Measurements from ENCODE around the gene SASH1.

The SASH1 gene

GRCh38 chr6:148530394-148530953, 187.8 kb downstream of the SASH1 start:
- peaks cover 4% of the 10 kb centered on the region for H3K27me3 Mint-ChIP-seq
- CTCF ChIA-PET: no interaction called here
- H3K36me3 Mint-ChIP-seq: no peaks in the 10 kb centered on the region
- H3K4me1 Mint-ChIP-seq: no peaks in the 10 kb centered on the region
- DNase-seq: no peak
- H3K4me3 Mint-ChIP-seq: no peak overlapping the region
- H3K27ac Mint-ChIP-seq: no peak overlapping the region
- no peaks in the 10 kb centered on the region for H3K9me3 Mint-ChIP-seq

DNA sequence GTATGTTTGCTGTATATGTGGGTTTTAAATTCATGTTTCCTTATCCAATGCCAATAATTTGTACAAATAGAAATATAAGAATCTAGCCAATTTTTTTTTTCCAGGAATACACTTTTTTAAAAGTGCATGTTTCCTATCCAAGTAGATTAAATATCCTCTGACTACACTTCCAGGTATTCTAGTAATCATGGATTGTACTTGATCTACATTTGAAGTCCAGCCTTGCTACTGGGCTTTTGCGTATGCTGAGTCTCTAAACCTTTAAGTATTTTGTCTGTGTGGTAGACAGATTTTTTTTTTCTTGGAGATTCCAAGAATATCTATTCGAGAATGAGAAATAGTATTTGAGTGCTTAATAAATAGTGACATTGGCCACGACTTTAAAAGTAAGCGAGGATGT, 188.3 kb downstream of the SASH1 start:
- DNase-seq: no peak
- no peak overlapping the region for H3K4me3 Mint-ChIP-seq
- CTCF ChIA-PET: no interaction called here
- no peaks in the 10 kb centered on the region for H3K4me1 Mint-ChIP-seq
- no peak overlapping the region for H3K27ac Mint-ChIP-seq
- H3K27me3 Mint-ChIP-seq: peaks cover 4% of the 10 kb centered on the region
- no peaks in the 10 kb centered on the region for H3K9me3 Mint-ChIP-seq
- H3K36me3 Mint-ChIP-seq: no peaks in the 10 kb centered on the region

GRCh38 chr6:148532698-148533097, 190.1 kb downstream of the SASH1 start:
- H3K9me3 Mint-ChIP-seq: no peaks in the 10 kb centered on the region
- H3K4me1 Mint-ChIP-seq: no peaks in the 10 kb centered on the region
- CTCF ChIA-PET: no interaction called here
- peaks cover 4% of the 10 kb centered on the region for H3K27me3 Mint-ChIP-seq
- no peak for DNase-seq
- no peak overlapping the region for H3K4me3 Mint-ChIP-seq
- no peaks in the 10 kb centered on the region for H3K36me3 Mint-ChIP-seq
- H3K27ac Mint-ChIP-seq: no peak overlapping the region

GRCh38 chr6:148533309-148534107, 190.9 kb downstream of the SASH1 start:
- Mint-ChIP-seq H3K9me3 (no peaks in the 10 kb centered on the region), H3K27ac (no peak overlapping the region), H3K4me3 (no peak overlapping the region), H3K36me3 (no peaks in the 10 kb centered on the region), H3K27me3 (peaks cover 4% of the 10 kb centered on the region), H3K4me1 (no peaks in the 10 kb centered on the region)
- CTCF ChIA-PET: no interaction called here
- DNase-seq: no peak

DNA sequence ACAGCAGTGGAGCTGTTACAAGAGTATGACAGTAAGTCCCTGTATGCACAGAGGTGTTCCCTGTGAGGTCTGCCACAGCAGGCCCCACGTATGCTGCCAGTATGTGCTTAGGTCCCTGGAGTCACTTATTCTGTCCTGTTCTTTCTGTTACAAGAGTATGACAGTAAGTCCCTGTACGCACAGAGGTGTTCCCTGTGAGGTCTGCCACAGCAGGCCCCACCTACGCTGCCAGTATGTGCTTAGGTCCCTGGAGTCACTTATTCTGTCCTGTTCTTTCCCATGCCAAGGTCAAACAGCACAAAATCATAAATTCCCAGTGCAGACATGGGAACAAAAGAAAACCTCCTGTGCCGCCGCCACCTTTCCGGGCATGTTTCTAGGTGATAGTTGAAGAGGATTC, 192.2 kb downstream of the SASH1 start:
- H3K4me3 Mint-ChIP-seq: no peak overlapping the region
- H3K9me3 Mint-ChIP-seq: no peaks in the 10 kb centered on the region
- no peak for DNase-seq
- peaks cover 4% of the 10 kb centered on the region for H3K27me3 Mint-ChIP-seq
- no peak overlapping the region for H3K27ac Mint-ChIP-seq
- H3K4me1 Mint-ChIP-seq: no peaks in the 10 kb centered on the region
- H3K36me3 Mint-ChIP-seq: no peaks in the 10 kb centered on the region
- CTCF ChIA-PET: no interaction called here

DNA sequence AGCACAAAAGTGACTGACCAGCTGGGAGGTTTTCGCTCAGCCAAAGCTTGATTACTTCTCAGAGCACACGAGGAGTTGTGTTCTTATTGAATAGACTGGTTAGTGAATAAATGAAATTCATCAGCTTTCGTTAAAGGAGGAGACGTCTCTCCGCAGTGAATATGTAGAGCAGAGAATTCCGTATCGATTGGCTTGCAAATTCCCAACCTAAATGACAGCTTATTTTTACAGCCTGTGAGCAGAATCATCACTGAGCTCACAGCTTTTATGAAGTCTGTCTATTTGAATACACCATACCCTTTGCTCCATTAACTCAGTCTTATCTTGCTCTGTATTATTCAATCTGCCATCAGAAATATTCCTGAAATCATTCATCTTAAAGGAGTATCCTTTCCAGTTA, 192.7 kb downstream of the SASH1 start:
- CTCF ChIA-PET: no interaction called here
- no peaks in the 10 kb centered on the region for H3K9me3 Mint-ChIP-seq
- no peaks in the 10 kb centered on the region for H3K4me1 Mint-ChIP-seq
- DNase-seq: no peak
- no peaks in the 10 kb centered on the region for H3K36me3 Mint-ChIP-seq
- no peak overlapping the region for H3K4me3 Mint-ChIP-seq
- H3K27me3 Mint-ChIP-seq: peaks cover 4% of the 10 kb centered on the region
- no peak overlapping the region for H3K27ac Mint-ChIP-seq

DNA sequence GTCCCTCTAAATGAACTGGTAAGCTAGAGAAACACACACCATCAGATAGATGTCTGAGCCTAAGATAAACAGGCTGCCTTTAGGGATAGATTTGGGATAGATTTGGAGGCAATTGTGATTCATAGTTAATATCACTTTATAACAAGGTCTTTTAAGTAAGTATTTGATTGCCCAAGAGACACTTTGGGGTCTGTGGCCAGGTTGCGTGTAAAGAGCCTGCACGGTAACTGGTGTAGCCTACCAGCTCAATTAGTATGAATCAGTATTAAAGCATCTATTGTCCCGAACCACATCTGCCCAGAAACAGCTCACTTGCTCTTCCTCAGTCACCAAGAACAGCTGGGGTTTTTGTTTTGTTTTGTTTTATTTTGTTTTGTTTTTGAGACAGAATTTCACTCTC, 193.3 kb downstream of the SASH1 start:
- Mint-ChIP-seq H3K4me3 (no peak overlapping the region), H3K27ac (no peak overlapping the region), H3K27me3 (peaks cover 4% of the 10 kb centered on the region), H3K4me1 (no peaks in the 10 kb centered on the region), H3K9me3 (no peaks in the 10 kb centered on the region), H3K36me3 (no peaks in the 10 kb centered on the region)
- CTCF ChIA-PET: no interaction called here
- no peak for DNase-seq

DNA sequence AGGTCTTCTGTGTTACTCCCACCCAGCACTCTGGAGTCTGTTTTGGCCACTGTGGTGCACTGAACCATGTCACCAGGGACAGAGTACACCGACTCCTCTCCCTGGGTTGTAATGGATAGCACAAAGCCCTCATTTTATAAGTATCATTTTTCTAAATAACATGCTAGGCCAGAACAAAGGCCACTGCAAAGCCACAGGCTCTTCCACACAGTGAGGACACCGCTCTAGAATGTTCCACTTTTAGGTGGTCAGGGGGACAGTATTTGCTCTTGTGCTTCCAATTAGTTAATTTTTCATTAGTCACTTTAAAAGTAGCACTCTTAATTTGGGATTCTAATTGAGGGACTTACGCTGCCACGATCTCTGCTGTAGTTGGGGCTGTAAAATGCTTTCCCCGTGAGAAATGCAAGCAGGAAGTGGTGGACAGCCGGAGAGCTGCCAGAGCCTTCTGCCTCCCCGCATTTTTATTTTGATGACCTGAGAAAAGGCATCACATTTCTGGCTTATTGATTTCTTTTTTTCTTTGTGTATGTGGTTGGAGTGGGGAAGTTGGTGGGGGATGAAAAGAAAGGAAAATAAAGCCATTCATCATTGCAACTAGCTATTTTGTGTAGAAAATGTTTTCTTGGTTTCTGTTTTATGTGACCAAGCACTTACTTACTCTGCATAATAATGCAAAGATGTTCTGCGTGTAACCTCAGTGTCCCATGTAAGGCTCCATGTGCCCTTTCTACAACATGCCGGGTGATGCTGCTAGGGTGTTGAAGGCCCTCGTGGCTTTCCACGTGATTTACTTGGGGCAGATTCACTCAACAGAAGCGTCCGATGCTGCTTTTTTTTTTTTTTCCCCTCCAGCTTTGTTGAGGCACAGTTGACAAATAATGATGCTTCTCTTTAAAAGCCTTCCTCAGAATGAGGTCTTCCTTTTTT, 195.9 kb downstream of the SASH1 start:
- CTCF ChIA-PET: no interaction called here
- Mint-ChIP-seq H3K36me3 (no peaks in the 10 kb centered on the region), H3K4me1 (no peaks in the 10 kb centered on the region), H3K27ac (no peak overlapping the region), H3K27me3 (peaks cover 4% of the 10 kb centered on the region), H3K4me3 (no peak overlapping the region), H3K9me3 (no peaks in the 10 kb centered on the region)
- no peak for DNase-seq

DNA sequence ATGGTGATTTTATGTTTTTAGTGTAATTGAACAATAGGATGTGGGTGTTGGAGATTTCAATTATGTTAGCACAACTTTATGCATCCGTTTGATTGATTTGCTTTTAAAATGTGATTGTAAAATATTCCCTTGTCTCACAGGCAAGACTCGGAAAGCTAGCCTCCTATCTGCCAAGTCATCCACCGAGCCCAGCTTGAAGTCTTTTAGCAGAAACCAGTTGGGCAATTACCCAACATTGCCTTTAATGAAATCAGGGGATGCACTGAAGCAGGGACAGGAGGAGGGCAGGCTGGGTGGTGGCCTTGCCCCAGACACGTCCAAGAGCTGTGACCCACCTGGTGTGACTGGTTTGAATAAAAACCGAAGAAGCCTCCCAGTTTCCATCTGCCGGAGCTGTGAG, 200.9 kb downstream of the SASH1 start:
- DNase-seq: no peak
- Mint-ChIP-seq H3K27me3 (peaks cover 3% of the 10 kb centered on the region), H3K27ac (no peak overlapping the region), H3K9me3 (no peaks in the 10 kb centered on the region), H3K4me3 (no peak overlapping the region), H3K4me1 (no peaks in the 10 kb centered on the region), H3K36me3 (no peaks in the 10 kb centered on the region)
- CTCF ChIA-PET: no interaction called here

DNA sequence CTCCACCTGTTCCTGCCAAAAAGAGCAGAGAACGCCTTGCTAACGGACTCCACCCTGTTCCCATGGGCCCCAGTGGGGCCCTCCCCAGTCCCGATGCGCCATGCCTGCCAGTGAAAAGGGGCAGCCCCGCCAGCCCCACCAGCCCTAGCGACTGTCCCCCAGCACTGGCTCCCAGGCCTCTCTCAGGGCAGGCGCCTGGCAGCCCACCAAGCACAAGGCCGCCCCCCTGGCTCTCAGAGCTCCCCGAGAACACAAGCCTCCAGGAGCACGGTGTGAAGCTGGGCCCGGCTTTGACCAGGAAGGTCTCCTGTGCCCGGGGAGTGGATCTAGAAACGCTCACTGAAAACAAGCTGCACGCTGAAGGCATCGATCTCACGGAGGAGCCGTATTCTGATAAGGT, 201.8 kb downstream of the SASH1 start:
- no peaks in the 10 kb centered on the region for H3K36me3 Mint-ChIP-seq
- no peak overlapping the region for H3K4me3 Mint-ChIP-seq
- CTCF ChIA-PET: no interaction called here
- H3K4me1 Mint-ChIP-seq: no peaks in the 10 kb centered on the region
- H3K9me3 Mint-ChIP-seq: no peaks in the 10 kb centered on the region
- no peak overlapping the region for H3K27ac Mint-ChIP-seq
- no peak for DNase-seq
- H3K27me3 Mint-ChIP-seq: peaks cover 6% of the 10 kb centered on the region

DNA sequence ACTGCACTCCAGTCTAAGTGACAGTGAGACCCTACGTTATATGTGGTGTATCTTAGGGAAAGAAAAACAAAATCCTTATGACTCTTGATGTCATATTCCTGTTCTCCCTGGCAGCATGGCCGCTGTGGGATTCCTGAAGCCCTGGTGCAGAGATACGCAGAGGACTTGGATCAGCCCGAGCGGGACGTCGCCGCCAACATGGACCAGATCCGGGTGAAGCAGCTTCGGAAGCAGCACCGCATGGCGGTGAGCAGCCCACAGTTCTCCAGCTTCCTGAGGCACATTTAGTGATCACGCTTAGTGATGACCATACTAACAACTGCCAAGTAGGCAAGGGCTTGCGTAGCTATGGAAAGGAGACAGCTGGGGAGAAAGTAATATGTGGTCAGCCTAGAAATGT, 203.3 kb downstream of the SASH1 start:
- DNase-seq: no peak
- peaks cover 11% of the 10 kb centered on the region for H3K27me3 Mint-ChIP-seq
- H3K4me1 Mint-ChIP-seq: no peaks in the 10 kb centered on the region
- H3K27ac Mint-ChIP-seq: no peak overlapping the region
- H3K36me3 Mint-ChIP-seq: no peaks in the 10 kb centered on the region
- H3K4me3 Mint-ChIP-seq: no peak overlapping the region
- CTCF ChIA-PET: no interaction called here
- no peaks in the 10 kb centered on the region for H3K9me3 Mint-ChIP-seq

GRCh38 chr6:148547110-148547509, 204.5 kb downstream of the SASH1 start:
- Mint-ChIP-seq H3K27ac (no peak overlapping the region), H3K9me3 (no peaks in the 10 kb centered on the region), H3K4me3 (no peak overlapping the region), H3K36me3 (no peaks in the 10 kb centered on the region), H3K27me3 (peaks cover 14% of the 10 kb centered on the region), H3K4me1 (no peaks in the 10 kb centered on the region)
- CTCF ChIA-PET: no interaction called here
- no peak for DNase-seq

DNA sequence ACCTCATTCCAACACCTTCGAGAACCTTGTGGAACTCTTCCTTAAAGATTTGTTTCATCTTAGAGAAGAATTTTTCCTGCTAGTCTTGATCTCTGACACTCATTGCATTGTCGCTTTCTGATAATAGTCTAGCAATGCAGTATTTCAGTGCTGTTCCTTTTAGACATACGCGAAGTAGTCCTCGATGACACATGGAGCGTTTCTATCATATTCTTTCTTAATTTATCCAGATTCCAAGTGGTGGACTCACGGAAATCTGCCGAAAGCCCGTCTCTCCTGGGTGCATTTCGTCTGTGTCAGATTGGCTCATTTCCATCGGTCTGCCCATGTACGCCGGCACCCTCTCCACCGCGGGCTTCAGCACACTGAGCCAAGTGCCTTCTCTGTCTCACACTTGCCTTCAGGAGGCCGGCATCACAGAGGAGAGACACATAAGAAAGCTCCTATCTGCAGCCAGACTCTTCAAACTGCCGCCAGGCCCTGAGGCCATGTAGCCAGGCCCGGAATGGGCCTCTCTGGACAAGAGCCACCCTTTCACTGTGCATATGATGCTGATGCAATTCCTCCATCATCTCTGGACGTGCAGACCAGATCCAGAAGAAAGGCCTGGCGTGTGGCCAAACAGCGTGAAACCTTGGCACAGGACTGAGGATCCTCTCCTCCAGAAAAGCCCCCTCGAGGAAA, 205.6 kb downstream of the SASH1 start:
- Mint-ChIP-seq H3K9me3 (no peaks in the 10 kb centered on the region), H3K4me1 (no peaks in the 10 kb centered on the region), H3K27ac (no peak overlapping the region), H3K27me3 (peaks cover 19% of the 10 kb centered on the region), H3K4me3 (no peak overlapping the region), H3K36me3 (no peaks in the 10 kb centered on the region)
- CTCF ChIA-PET: no interaction called here
- DNase-seq: no peak

GRCh38 chr6:148548749-148549140, 206.1 kb downstream of the SASH1 start:
- Mint-ChIP-seq H3K36me3 (no peaks in the 10 kb centered on the region), H3K27me3 (peaks cover 25% of the 10 kb centered on the region), H3K4me3 (no peak overlapping the region), H3K4me1 (no peaks in the 10 kb centered on the region), H3K27ac (no peak overlapping the region), H3K9me3 (no peaks in the 10 kb centered on the region)
- CTCF ChIA-PET: no interaction called here
- no peak for DNase-seq

Measured in activated naive CD4-positive, alpha-beta T cell treated with anti-CD3 and anti-CD28 coated beads, Interleukin-2, amount 10 ng/mL, durations not matched to agents 7 days and 5 days (primary cell).